Forelimb muscle (tissue), 1 donor: ENCODE results near the gene ALG12. TPM values are rescaled to one million over a fixed set of nuclear protein-coding genes. Genes with fewer than 3 reads are reported as not detected.
A peak's percentile ranks its signal among the peaks of the same experiment; 100 is the strongest.
"Not testable (repeated sequence)": the region's sequence is repeated elsewhere in the genome, so short reads cannot be mapped to it uniquely, and the experiment has no call there.

Experiments used
- DNase-seq: peaks from one replicate; pipeline ENCODE4 v3.0.0-alpha.2; 2013; ENCODE audit warnings: low read depth
- polyA plus RNA-seq: library from polyadenylated mRNA; unstranded; fragments of 120-200 nt; gene quantifications from one replicate; pipeline ENCODE4 v1.2.1, GENCODE V29; 2013; ENCODE audit not compliant: insufficient read length

The ALG12 gene
- polyA plus RNA-seq, 1 donor, result 10.5 TPM

DNA sequence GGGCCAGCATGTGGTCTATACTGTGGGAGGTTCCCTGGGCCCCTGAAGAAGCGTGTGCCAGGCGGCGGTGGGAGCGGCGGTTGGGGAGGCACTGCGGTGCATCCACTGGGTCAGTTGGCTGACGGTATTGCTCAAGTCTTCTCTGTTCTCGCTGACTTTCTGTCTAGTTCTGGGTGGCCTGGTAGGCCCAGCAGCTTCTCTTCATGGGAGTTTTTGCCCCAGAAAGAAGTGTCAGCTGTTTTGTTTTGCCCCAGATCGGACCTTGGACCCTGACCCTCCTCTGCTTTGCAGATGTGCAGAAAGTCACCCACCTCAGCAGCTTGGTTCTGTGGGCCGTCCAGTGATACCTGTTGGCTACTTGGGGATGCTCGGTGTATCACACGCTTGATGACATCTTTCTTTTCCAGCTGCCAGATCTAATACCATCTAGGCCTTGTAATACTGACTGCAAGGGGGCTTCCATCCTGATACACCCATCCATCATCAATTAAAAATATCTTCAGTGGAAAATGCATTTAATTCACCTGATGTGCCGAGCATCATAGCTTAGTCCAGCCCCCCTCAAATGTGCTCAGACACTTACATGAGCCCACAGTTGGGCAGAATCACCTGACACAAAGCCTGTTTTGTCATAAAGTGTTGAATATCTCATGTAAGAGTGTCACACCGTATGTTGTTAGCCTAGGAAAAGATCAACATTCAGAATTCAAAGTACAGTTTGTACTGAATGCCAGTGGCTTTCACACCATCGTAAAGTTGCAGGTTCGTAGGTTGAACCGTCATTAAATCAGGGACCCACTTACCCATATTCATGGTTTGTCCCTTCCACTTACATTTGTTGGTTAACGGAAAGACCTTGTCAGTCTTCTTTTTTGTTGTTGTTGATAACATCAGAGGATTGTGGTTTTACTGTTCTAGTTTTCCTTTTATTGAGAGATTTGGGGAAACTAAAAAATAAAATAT is 50.7 kb downstream of the ALG12 start:
- no peak for DNase-seq

GRCh38 chr22:49866646-49867045 is 51.6 kb downstream of the ALG12 start:
- DNase-seq, result no peak

GRCh38 chr22:49866134-49866533 is 52.1 kb downstream of the ALG12 start:
- DNase-seq, result no peak

- no peak for DNase-seq
Observed at GRCh38 chr22:49865156-49865555, 53.1 kb downstream of the ALG12 start.

- no peak for DNase-seq
Observed at GRCh38 chr22:49863931-49864330, 54.3 kb downstream of the ALG12 start.

DNA sequence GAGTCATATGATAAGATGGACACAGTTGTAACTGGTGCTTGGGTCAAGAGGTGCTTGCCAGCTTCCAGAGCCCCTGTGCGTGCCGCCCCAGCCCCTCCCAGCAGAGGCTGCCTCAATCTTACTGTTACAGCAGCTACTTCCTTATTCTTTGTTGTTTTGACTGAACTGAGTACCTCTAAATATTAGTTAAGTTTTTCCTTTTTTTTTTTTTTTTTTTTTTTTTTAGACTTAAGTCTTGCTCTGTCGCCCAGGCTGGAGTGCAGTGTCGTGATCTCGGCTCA is 55.8 kb downstream of the ALG12 start:
- DNase-seq, result no peak

- no peak for DNase-seq
Observed at GRCh38 chr22:49861642-49862495, 56.4 kb downstream of the ALG12 start.

DNA sequence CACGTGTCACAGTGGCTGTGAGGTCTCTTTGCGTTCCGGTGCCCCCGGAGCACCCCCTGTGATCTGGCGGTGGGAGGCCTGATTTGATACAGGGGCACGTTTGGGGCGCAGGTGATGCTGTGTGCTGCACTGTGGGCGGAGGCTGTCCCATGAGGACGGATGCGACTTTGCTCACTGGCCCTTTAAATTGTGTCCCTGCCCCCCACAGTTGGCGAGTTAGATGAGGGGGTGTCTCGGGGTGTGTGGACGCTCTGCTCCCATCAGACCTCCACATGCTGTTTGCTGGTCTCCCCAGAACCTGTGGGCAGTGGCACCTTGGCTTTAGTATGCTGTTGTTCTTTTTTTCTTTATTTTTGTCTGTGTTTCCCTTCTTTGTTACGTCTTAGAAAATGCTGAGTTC is 59.4 kb downstream of the ALG12 start:
- DNase-seq, result no peak

- DNase-seq, result no peak
Observed at GRCh38 chr22:49856766-49857618, 61.2 kb downstream of the ALG12 start.

- no peak for DNase-seq
Observed at GRCh38 chr22:49856343-49856742, 61.9 kb downstream of the ALG12 start.

DNA sequence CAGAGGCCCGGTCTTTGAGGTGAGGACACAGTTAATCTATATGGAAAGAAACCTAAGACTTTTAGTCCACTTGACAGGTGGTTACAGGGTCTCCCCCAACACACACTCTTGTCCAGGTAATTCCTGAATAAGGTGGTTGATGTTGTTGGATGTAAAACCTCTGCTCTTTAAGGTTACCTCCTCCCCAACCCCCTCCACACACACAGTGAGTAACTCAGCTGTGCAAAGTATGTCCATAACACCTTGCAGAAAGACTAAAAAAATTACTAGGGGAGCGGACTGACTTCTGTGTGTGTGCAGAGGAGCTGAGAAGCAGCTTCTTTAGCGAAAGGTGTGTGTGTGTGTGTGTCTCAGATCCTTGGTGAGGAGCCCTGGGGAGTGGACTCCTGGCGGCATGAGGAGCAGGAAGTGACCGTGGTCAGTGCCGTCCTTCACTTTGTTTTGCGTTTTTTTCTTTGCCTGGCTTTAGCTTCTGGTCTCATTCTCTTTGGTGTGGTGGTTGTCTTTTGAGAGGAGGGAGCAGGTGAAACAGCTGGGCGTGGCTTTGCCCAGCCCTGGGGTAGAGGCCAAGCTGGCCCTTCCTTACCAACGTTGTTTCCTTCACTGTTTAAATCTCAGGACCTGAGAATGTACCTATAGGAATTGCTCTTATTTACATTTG is 62.9 kb downstream of the ALG12 start:
- no peak for DNase-seq

DNA sequence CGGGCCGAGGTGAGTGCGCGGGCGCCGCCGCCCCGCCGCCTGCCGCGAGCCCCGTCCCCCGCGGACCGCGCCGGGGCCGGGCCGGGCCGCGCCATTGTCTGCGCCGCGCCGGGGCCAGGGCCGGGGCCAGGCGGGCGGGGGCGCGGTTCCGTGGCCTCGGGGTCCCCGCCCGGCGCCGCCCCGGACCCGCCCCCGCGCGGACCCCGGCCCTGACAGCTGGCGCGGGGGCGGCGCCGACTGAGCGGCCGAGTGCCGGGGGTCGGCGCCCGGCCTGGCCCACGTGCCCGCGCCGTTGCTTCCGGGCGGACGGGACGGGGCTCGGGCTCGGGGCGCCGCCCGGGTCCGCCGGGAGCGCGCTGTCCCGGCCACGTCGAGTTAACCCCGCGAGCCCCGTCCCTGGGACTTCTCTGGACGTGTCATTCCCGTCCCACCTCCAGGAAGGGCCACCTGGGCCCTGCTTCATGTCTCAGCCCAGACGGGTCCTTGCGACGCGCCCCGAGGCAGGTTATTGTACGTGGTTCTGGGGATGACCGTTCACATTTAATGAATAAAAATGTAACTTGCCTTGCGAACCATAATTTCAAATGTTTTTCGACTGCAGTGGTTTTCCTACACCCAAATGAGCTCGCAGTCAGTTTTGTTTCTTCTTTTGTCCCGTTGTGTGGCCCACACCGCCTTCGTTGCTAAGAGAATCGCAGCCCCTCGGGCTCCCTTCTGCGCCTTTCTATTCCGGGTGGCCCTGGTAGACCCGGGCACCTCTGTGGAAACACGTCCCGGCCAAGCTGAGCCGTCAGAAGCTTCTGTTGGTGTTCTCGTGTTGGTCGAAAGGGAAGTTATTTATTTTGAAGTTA is 64.0 kb downstream of the ALG12 start:
- no peak for DNase-seq

DNA sequence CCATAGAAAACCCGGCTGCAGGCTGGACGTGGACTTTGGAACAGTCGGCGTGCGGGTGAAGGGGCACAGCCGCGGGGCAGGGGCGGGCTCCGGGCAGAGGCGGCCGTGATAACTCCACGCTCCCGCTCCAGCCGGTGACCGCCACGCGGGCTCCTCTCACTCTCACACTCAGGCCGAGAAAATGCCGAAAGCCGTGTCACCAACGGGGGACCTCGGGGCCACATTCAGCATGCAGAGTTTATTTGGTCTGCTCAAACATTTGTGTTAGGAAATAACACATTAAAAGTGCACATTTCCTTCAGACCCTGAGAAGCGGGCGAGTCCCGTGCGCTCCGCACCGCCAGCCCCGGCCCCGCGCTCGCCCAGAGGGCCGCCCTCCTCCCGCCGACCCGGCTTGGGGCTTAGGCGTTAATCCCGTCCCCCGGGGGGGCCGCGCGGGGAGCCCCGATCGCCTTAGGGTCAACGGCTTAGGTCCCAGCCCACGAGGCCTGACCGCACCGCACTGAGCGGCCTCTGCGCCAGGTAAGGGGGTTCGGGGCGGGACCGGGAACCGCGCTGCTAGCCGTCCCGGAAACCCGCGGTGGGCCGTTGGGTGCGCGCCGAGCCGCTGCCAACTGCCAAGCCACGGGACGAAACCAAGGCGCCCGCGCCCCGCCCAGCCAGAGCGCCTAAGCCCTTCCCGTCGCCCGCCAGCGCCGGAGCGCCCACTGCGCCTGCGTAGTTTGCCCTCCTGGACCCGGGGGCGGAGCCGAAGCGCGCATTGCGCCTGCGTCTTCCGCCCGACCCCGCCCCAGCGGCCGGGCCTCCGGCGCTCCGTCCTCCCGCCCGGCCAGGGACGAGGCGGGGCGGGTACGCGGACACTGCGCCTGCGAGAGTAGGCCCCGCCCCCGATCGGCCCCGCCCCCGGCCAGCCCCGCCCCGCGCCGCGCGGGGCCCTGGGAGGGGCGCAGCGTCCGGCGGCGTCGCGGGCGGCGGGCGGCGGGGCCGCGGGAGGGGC is 65.0 kb downstream of the ALG12 start, which contains the start of gene ZBED4:
Gene ZBED4, plus strand, starts transcription at position 947 of the 997 bp plus-strand sequence. CDS start 29,819 bp downstream, outside the sequence.
- peak; percentile 86 for DNase-seq

- DNase-seq, result not testable (repeated sequence)
Observed at GRCh38 chr22:49852568-49852897, 65.7 kb downstream of the ALG12 start.

DNA sequence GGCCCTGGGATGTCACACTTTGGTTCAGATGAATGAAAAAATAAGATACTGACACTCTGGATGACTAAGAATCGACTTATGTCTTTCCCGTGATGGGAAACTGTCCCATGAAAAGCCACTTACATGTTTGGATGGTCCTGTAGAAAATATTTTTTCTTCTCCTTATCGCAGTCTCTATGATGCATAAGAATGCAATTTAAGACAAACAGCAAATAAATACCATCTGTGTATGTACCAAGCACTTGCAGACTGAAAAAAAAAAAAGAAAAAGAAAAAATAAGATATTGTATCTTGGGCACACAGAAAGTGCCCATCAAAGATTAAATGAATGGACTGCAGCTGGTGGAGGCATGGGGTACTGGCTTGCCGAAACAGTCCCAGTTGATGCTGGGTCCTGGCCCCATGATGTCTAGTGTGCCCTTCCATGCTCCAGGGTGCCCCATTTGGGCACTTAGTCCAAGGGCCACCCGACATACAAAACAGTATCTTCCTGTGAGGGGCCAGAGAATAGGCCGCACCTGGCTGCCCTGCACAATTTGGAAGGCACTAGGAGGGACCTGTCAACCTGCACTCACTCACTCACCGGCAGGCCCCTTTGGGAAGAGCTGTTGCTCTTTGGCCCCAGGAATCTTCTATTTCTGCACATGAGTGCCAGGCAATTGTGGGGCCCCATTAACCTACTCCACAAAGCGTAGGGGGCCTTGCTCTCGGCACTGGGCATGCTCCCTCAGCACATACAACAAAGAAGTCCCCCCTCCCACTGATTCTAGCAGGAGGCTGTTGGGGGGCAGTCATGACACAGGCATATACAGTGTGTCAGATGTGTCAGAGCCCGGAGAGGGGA is 67.1 kb downstream of the ALG12 start:
- DNase-seq, result no peak
